Fibroblast of villous mesenchyme (primary cell): ENCODE measurements around the gene CFAP251. TPM values are rescaled to one million over a fixed set of nuclear protein-coding genes. Genes with fewer than 3 reads are reported as not detected.

Experiments
- DNase-seq: peaks from one replicate; pipeline ENCODE4 v3.0.0-alpha.2; 2010; ENCODE audit warnings: low read depth
- H3K4me3 ChIP-seq: 2 replicates; pipeline ENCODE4 v1.5.1; 2011; ENCODE audit warnings: low read depth, mild to moderate bottlenecking, low read length
- CTCF ChIP-seq: IDR thresholded peaks from 2 replicates; pipeline ENCODE4 v1.5.1; 2012; ENCODE audit warnings: low read depth, mild to moderate bottlenecking, low read length; ENCODE audit not compliant: insufficient read depth
- total RNA-seq: library from RNA; depleted of rRNA; stranded (reverse); fragments of >200 nt; gene quantifications from 2 replicates; pipeline ENCODE4 v1.2.3, GENCODE V29; 2012

CFAP251 gene
- total RNA-seq, 1 donor = 8.2 TPM

- DNase-seq = no peak
- no peak for TF ChIP-seq CTCF
These were observed 48.6 kb downstream of the CFAP251 start for GRCh38 chr12:121966959-121967358.

GRCh38 chr12:121968876-121969275, 50.5 kb downstream of the CFAP251 start:
- H3K4me3 ChIP-seq = no peak overlapping the region
- DNase-seq = no peak
- no peak for TF ChIP-seq CTCF

More at GRCh38 chr12:121966959-121967358, 48.6 kb downstream of the CFAP251 start:
- H3K4me3 ChIP-seq = no peak overlapping the region

GRCh38 chr12:121969726-121970125, 51.3 kb downstream of the CFAP251 start:
- H3K4me3 ChIP-seq = no peak overlapping the region
- no peak for DNase-seq
- no peak for TF ChIP-seq CTCF

GRCh38 chr12:121970581-121971300, 52.3 kb downstream of the CFAP251 start:
- no peak overlapping the region for H3K4me3 ChIP-seq
- no peak for TF ChIP-seq CTCF
- DNase-seq = no peak

GRCh38 chr12:121974026-121974985, 55.9 kb downstream of the CFAP251 start:
- no peak for TF ChIP-seq CTCF
- H3K4me3 ChIP-seq = no peak overlapping the region
- no peak for DNase-seq

GRCh38 chr12:121975021-121975420, 56.6 kb downstream of the CFAP251 start:
- TF ChIP-seq CTCF = no peak
- H3K4me3 ChIP-seq = no peak overlapping the region
- DNase-seq = no peak
